AG09319 (cell line): Measurements from ENCODE around the gene CACNA1I.

Source experiments
- DNase-seq: peaks from one replicate; pipeline ENCODE4 v3.0.0-alpha.2; 2010; ENCODE audit warnings: low read depth; ENCODE audit errors: extremely low read depth
- CTCF ChIP-seq: IDR thresholded peaks from 2 replicates; pipeline ENCODE4 v1.5.1; 2011; ENCODE audit warnings: low read depth, mild to moderate bottlenecking, inconsistent platforms, low read length, moderate library complexity

The CACNA1I gene

GRCh38 chr22:39724390-39724789 is 153.8 kb downstream of the CACNA1I start:
- DNase-seq: no peak
- no peak for TF ChIP-seq CTCF

GRCh38 chr22:39724857-39725256 is 154.3 kb downstream of the CACNA1I start:
- no peak for TF ChIP-seq CTCF

GRCh38 chr22:39725351-39726035 is 154.9 kb downstream of the CACNA1I start:
- TF ChIP-seq CTCF: no peak
- DNase-seq: no peak

More at GRCh38 chr22:39724857-39725256, 154.3 kb downstream of the CACNA1I start:
- DNase-seq: no peak

GRCh38 chr22:39727541-39727940 is 157.0 kb downstream of the CACNA1I start:
- no peak for DNase-seq

GRCh38 chr22:39728236-39728860 is 157.8 kb downstream of the CACNA1I start:
- DNase-seq: no peak
- TF ChIP-seq CTCF: no peak

More at GRCh38 chr22:39727541-39727940, 157.0 kb downstream of the CACNA1I start:
- no peak for TF ChIP-seq CTCF

- no peak for TF ChIP-seq CTCF
- DNase-seq: no peak
Measured at GRCh38 chr22:39729141-39729934, 158.8 kb downstream of the CACNA1I start.

GRCh38 chr22:39731481-39731880 is 160.9 kb downstream of the CACNA1I start:
- no peak for DNase-seq
- no peak for TF ChIP-seq CTCF
